Measurements from ENCODE around the gene PPP1R3F.

The PPP1R3F gene

DNA sequence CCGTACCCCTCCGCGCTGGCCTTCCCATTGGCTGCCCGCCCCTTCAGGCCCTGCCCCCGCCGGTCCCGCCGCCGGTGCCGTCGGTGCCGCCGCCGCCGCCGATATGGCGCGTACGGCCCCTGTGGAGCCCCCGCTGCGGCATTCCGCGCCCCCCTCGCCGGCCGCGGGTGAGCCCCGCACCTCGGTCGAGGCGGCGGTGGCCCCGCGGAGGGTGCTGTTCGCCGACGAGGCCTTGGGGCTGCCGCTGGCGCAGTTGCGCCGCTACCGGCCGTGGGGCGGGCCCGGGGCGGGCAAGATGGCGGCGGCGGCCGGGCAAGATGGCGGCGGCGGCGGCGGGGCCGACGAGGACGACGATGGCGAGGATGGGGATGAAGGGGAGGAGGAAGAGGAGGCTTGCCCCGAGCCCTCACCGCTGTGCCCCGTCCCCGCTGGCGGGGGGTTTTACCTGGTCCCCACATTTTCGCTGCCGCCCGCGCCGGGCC, at the start of gene PPP1R3F:
TSS of gene PPP1R3F (plus strand) at position 27 of the 482 bp plus-strand sequence. CDS start at position 104, 77 bp downstream.
- DNase-seq (ENCODE audit: low read depth, low spot score): no peak

GRCh38 chrX:49220100-49220499, 49.5 kb upstream of the PPP1R3F start:
- no peak for DNase-seq (ENCODE audit: low read depth, low spot score)

- no peak for DNase-seq (ENCODE audit: low read depth, low spot score)
These were observed 47.7 kb upstream of the PPP1R3F start for GRCh38 chrX:49221868-49222267.

GRCh38 chrX:49225858-49226257, 43.7 kb upstream of the PPP1R3F start:
- no peak for DNase-seq (ENCODE audit: low read depth, low spot score)

DNA sequence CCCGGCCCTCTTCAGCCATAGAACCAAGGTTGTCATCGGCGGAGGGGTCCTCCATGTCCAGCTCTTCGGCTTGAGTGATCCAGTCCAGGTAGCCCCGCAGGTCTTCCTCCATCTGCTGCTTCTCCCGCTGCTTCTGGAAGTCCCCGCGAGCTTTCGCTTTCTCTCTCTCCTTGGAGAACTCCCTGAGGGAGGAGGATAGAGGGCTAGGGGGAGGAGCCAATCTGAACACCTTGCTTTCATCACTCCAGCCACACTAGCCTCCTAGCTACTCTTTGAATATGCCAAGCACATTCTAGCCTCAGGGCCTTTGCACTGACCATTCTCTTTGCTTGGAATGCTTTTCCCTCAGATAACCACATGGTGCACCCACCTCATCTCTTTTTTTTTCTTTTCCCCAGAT, 42.6 kb upstream of the PPP1R3F start:
- no peak for DNase-seq (ENCODE audit: low read depth, low spot score)

GRCh38 chrX:49227726-49228125, 41.9 kb upstream of the PPP1R3F start:
- DNase-seq (ENCODE audit: low read depth, low spot score): no peak

GRCh38 chrX:49228185-49228584, 41.4 kb upstream of the PPP1R3F start:
- DNase-seq (ENCODE audit: low read depth, low spot score): no peak

DNA sequence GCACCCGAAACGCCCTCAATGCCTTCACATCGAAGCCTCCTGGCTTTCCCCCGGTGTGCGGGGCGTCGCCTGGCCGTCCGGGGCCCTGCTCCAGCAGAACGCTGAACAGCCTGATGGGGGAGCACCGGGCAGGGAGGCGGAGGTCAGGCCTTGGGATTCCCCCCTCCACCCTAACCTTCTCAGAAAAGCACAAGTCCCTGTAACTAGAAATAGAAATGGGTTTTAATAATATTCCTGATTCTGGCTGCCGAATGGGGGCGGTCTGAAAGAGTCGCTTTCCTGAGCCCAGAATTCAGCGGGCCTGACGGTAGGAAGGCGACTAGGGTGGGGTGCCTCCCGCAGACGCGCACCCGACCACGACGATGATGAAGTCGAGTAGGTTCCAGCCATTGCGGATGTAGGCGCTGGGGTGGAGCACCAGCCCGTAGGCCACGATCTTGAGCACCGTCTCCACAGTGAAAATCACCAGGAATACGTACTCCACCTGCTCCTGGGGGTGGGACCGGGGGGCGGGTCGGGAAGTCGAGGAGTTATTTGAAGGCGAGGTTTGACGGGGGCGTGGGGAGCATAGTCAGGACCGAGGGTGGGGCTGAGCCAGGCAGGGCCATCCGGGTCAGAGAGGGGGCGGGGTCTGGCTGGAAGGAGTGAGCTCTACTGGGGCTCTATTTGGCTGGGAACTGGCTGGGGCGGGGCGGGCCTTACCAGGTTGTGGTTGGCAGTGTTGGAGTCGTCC, 38.9 kb upstream of the PPP1R3F start:
- DNase-seq (ENCODE audit: low read depth, low spot score): no peak

DNA sequence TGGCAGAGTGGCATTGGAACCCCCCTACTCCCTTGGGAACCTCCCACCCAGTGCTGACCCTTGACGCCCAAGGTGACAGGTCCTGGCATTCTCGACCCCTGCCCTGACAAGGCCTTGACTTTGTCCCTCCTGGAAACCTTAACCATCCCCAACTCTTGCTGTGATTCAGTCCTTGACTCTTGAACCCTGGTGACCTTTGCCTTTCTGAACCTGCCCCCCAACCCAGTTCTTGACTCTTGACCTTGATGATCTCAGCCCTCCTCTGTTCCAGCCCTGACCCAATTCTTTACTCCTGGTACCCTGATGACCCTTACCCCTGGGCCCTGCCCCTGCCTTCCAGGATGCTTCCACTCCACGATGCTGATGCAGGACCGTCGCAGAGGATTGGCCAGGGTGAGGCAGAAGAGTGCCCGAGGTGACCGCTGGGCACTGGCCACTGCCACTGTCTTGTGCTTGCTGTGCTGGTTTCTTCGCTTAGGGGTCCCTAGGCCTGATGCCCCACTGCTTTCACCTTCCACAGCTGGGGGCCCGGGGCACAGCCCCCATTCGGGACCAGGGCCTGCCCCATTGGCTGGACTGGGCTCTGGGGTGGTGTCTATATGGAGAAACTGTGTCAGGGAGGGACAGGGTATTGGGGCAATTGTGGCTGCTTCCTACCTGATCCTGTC, 38.1 kb upstream of the PPP1R3F start:
- DNase-seq (ENCODE audit: low read depth, low spot score): no peak

GRCh38 chrX:49232525-49232924, 37.1 kb upstream of the PPP1R3F start:
- no peak for DNase-seq (ENCODE audit: low read depth, low spot score)

- DNase-seq (ENCODE audit: low read depth, low spot score): no peak
These were observed 36.4 kb upstream of the PPP1R3F start, which contains the start of gene CACNA1F for GRCh38 chrX:49233176-49233575. Gene CACNA1F (minus strand): TSS chrX:49233340. CDS start chrX:49233309, 31 bp downstream.

DNA sequence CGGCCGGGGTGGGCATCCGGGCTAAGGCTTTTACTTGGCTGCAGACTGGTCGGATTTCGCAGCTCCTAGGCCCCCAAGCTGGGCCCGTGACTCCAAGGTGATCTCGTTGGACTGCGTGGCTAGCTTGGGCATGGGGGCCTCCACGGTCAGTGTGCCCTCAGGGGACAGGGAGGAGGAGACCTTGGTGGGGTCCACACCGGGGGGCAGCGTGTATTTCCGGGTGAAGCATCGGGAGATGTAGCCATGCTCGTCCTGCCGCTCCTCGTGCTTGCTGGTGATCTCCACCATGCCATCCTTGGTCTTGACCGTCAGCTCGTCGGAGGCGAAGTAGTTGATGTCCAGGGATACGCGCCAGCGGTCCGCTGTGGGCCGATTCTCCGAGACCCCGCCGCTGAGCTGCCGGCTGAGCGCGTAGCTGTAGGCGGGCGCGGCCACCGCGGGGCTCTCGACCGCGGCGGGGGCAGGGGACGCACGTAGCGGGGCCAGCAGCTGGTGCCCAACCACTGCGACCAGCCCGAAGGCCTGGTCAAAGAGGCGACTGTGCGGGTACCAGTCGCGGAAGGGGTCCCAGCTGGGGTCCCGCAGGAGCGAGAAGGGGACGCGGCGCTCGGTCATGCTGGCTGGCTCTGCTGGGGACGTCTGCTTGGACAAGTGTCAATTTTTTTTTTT, 35.6 kb upstream of the PPP1R3F start:
- DNase-seq (ENCODE audit: low read depth, low spot score): no peak

DNA sequence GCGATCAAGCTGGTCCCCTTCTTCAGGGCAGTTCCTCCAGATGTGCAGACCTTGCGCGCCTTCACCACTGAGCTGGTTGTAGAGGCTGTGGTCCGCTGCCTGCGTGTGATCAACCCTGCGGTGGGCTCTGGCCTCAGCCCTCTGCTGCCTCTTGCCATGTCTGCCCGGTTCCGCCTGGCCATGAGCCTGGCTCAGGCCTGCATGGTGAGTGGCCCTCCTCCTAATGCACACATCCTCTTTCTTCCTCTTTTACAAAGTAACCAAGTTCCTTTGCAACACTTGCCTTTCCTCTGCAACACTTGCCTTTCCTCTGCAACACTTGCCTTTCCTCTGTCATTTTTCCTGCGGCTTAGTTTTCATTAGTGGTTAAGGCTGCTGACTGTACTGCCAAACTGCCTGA, 32.5 kb upstream of the PPP1R3F start:
- no peak for DNase-seq (ENCODE audit: low read depth, low spot score)

DNA sequence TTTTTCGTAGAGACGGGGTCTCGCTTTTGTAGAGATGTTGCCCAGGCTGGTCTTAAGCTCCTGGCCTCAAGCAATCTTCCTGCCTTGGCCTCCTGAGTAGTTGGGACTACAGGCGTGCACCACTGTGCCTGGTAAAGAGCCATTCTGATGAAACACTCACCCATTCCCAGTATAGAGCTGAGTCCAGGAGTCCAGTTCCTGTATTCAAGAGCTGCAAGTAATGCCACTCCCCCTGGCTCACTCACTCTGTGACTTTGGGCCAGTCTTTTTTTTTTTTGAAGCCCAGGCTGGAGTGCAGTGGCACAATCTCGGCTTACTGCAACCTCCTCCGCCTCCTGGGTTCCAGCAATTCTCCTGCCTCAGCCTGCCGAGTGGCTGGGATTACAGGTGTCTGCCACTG, 30.9 kb upstream of the PPP1R3F start:
- DNase-seq (ENCODE audit: low read depth, low spot score): no peak

- no peak for DNase-seq (ENCODE audit: low read depth, low spot score)
These were observed 27.0 kb upstream of the PPP1R3F start for GRCh38 chrX:49242545-49243066.

DNA sequence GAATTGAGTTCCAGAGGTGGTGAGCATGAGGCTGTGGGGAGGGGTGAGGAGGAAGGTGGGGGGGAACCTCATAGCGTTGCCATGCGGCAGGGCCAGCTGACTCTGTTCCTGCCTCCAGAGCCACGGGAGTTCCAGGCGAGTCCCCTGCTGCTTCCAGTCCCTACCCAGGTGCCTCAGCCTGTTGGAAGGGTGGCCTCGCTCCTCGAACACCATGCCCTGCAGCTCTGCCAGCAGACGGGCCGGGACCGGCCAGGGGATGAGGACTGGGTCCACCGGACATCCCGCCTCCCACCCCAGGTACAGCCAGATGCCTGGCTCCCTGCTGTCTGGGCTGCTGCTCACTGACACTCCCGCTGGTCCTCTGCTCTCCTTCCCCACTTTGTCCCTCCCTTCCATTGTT, 26.4 kb upstream of the PPP1R3F start:
- DNase-seq (ENCODE audit: low read depth, low spot score): no peak

DNA sequence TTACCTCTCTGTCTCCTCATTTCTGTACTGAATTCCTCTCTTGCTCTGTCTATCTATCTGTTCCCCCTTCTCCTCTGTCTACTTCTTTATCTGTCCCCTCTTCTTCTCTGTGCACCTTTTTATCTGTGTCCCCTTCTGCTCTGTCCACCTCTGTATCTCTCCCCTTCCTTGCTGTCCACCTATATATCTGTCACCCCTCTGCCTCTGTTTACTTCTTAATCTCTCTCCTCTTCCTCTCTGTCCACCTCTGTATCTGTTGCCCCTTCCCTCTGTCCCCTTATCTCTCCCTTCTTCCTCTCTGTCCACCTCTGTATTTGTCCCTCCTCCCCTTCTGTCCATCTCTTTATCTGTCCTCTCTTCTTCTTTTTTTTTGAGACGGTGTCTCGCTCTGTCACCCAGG, 25.4 kb upstream of the PPP1R3F start:
- no peak for DNase-seq (ENCODE audit: low read depth, low spot score)

DNA sequence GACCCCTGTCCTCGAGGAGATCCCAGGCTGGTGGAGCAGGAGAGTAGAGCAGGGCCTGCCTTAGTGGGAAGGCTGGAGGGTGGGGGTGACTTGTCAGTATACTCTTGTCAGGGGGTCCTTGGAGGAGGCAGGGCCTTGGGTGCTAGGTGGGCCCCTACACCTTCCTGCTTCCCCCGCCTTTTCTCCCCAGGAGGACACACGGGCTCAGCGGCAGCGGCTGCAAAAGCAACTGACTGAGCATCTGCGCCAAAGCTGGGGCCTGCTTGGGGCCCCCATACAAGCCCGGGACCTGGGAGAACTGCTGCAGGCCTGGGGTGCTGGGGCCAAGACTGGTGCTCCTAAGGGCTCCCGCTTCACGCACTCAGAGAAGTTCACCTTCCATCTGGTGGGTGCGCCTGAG, 23.1 kb upstream of the PPP1R3F start:
- no peak for DNase-seq (ENCODE audit: low read depth, low spot score)

- no peak for DNase-seq (ENCODE audit: low read depth, low spot score)
These were observed 22.2 kb upstream of the PPP1R3F start for GRCh38 chrX:49247346-49247745.

- DNase-seq (ENCODE audit: low read depth, low spot score): no peak
These were observed 21.4 kb upstream of the PPP1R3F start for GRCh38 chrX:49247916-49248811.

GRCh38 chrX:49249071-49249470, 20.5 kb upstream of the PPP1R3F start:
- no peak for DNase-seq (ENCODE audit: low read depth, low spot score)

Measured in activated CD4-positive, CD25-positive, alpha-beta regulatory T cell treated with anti-CD3 and anti-CD28 coated beads, Interleukin-2, amount 50 U/mL, for 16 hours (primary cell).